Loucy (cell line): ENCODE data around the gene STAC.
A peak's percentile ranks its signal among the peaks of the same experiment; 100 is the strongest.

Experiments used
- H2AFZ ChIP-seq: fragments of 200-600 bp; sonication (generic); 2 replicates; pipeline ENCODE4 v1.6.0; 2016; ENCODE audit warnings: antibody characterized with exemption, mild to moderate bottlenecking, low read length, moderate library complexity
- H3F3A ChIP-seq: fragments of 200-600 bp; 2 replicates; pipeline ENCODE4 v1.6.0; 2016; ENCODE audit warnings: antibody characterized with exemption, low read depth, mild to moderate bottlenecking
- H3K27me3 ChIP-seq: fragments of 200-600 bp; sonication (generic); 2 replicates; pipeline ENCODE4 v1.6.1; 2014; ENCODE audit warnings: low read length, mild to moderate bottlenecking; ENCODE audit not compliant: insufficient read depth, poor library complexity, severe bottlenecking
- H3K36me3 ChIP-seq: fragments of 200-600 bp; sonication (generic); 2 replicates; pipeline ENCODE4 v1.6.1; 2016; ENCODE audit warnings: low read length; ENCODE audit not compliant: insufficient read depth
- H3K4me1 ChIP-seq: fragments of 200-600 bp; sonication (generic); 2 replicates; pipeline ENCODE4 v1.5.1; 2014; ENCODE audit warnings: low read length, mild to moderate bottlenecking; ENCODE audit not compliant: insufficient read depth, poor library complexity, severe bottlenecking
- H3K4me2 ChIP-seq: fragments of 200-600 bp; sonication (generic); 2 replicates; pipeline ENCODE4 v1.6.0; 2014; ENCODE audit warnings: antibody characterized with exemption, low read length, low read depth, mild to moderate bottlenecking; ENCODE audit not compliant: poor library complexity, severe bottlenecking
- H3K4me3 ChIP-seq: fragments of 200-600 bp; sonication (generic); 2 replicates; pipeline ENCODE4 v1.5.1; 2014; ENCODE audit warnings: low read length, mild to moderate bottlenecking, mixed read lengths; ENCODE audit not compliant: poor library complexity, severe bottlenecking
- H3K79me2 ChIP-seq: fragments of 200-600 bp; sonication (generic); 2 replicates; pipeline ENCODE4 v1.6.1; 2014; ENCODE audit warnings: low read length; ENCODE audit not compliant: insufficient read depth
- H3K9ac ChIP-seq: fragments of 200-600 bp; sonication (generic); 2 replicates; pipeline ENCODE4 v1.6.0; 2014; ENCODE audit warnings: mild to moderate bottlenecking, low read depth, low read length, moderate library complexity; ENCODE audit not compliant: poor library complexity, severe bottlenecking
- H3K9me2 ChIP-seq: fragments of 200-600 bp; sonication (generic); replicated peaks from 2 replicates; pipeline ENCODE4 v1.6.1; 2016; ENCODE audit warnings: low read depth, low read length, mixed read lengths
- H3K9me3 ChIP-seq: fragments of 200-600 bp; sonication (generic); 2 replicates; pipeline ENCODE4 v1.6.1; 2014; ENCODE audit warnings: mild to moderate bottlenecking, antibody characterized with exemption, low read length, low read depth; ENCODE audit not compliant: insufficient read depth
- H4K20me1 ChIP-seq: fragments of 200-600 bp; sonication (generic); 2 replicates; pipeline ENCODE4 v1.6.0; 2014; ENCODE audit warnings: antibody characterized with exemption, low read length, mild to moderate bottlenecking; ENCODE audit not compliant: insufficient read depth, poor library complexity, severe bottlenecking
- EZH2phosphoT487 ChIP-seq: fragments of 200-600 bp; IDR thresholded peaks from 2 replicates; pipeline ENCODE4 v1.6.1; 2018; ENCODE audit warnings: antibody characterized with exemption, mild to moderate bottlenecking, moderate library complexity, borderline replicate concordance
- TF ChIP-seq, protein P1 (sequence below): fragments of 200-600 bp; sonication (generic); conservative IDR thresholded peaks from 2 replicates; pipeline ENCODE4 v1.5.1; 2014; ENCODE audit warnings: mild to moderate bottlenecking, antibody characterized with exemption, low read length

Gene STAC

DNA sequence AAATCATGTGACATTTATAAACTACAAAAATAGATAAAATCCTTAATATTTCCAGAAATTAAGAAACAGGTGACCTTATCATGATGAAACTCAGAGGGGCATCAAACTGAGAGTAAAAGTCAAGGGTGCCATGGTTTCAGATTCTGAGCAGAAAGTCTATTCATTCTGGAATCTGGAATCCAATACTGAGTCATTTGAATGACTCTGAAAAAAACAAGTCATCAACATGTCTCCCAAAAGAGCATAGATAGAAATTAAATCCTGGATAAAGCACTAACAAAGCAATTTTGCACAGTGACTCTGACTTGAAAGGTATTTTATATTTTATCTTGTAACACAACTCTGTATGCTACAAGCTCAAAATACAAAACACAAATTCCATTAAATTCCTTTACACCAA, 23.4 kb downstream of the STAC start:
- no peak overlapping the region for H3K4me2 ChIP-seq
- H3K27me3 ChIP-seq: no peaks in the 10 kb centered on the region
- H2AFZ ChIP-seq: no peak overlapping the region
- TF ChIP-seq EZH2phosphoT487: no peak
- TF ChIP-seq, protein P1, sequence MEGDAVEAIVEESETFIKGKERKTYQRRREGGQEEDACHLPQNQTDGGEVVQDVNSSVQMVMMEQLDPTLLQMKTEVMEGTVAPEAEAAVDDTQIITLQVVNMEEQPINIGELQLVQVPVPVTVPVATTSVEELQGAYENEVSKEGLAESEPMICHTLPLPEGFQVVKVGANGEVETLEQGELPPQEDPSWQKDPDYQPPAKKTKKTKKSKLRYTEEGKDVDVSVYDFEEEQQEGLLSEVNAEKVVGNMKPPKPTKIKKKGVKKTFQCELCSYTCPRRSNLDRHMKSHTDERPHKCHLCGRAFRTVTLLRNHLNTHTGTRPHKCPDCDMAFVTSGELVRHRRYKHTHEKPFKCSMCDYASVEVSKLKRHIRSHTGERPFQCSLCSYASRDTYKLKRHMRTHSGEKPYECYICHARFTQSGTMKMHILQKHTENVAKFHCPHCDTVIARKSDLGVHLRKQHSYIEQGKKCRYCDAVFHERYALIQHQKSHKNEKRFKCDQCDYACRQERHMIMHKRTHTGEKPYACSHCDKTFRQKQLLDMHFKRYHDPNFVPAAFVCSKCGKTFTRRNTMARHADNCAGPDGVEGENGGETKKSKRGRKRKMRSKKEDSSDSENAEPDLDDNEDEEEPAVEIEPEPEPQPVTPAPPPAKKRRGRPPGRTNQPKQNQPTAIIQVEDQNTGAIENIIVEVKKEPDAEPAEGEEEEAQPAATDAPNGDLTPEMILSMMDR: no peak
- H3K79me2 ChIP-seq: no peaks in the 10 kb centered on the region
- H3K4me3 ChIP-seq: no peak overlapping the region
- H3F3A ChIP-seq: no peaks in the 10 kb centered on the region
- H3K36me3 ChIP-seq: no peaks in the 10 kb centered on the region
- H3K9me2 ChIP-seq: no peaks in the 10 kb centered on the region
- H4K20me1 ChIP-seq: no peaks in the 10 kb centered on the region
- H3K9ac ChIP-seq: no peak overlapping the region
- H3K9me3 ChIP-seq: no peaks in the 10 kb centered on the region
- H3K4me1 ChIP-seq: no peaks in the 10 kb centered on the region

DNA sequence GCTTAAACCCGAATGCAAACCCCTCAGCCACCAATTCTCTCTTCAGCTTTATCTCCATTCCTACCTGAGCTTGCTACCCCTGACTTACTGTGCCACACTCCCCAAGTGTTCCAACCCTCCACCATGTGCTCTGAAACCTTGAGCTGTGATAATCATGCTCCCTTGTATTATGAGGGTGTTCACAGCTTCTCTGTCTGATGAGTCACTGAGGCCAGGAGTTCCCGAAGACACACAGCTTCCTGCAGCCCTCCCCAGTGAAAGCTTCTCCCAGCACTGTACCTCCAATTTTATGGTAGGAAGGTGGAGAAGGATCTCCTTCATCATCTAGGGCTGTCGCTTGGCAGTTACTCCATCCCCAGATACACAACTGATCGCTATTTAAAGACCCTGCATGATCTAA, 24.9 kb downstream of the STAC start:
- Histone ChIP-seq H2AFZ (no peak overlapping the region), H3K9me3 (no peaks in the 10 kb centered on the region), H3K4me3 (no peak overlapping the region), H3F3A (no peaks in the 10 kb centered on the region), H3K36me3 (no peaks in the 10 kb centered on the region), H3K4me1 (no peaks in the 10 kb centered on the region), H3K79me2 (no peaks in the 10 kb centered on the region), H4K20me1 (no peaks in the 10 kb centered on the region), H3K27me3 (no peaks in the 10 kb centered on the region), H3K9me2 (no peaks in the 10 kb centered on the region), H3K4me2 (no peak overlapping the region), H3K9ac (no peak overlapping the region)
- TF ChIP-seq EZH2phosphoT487: no peak

- H3K9me3 ChIP-seq: no peaks in the 10 kb centered on the region
- no peaks in the 10 kb centered on the region for H3F3A ChIP-seq
- H3K4me1 ChIP-seq: no peaks in the 10 kb centered on the region
- H3K79me2 ChIP-seq: no peaks in the 10 kb centered on the region
- H2AFZ ChIP-seq: no peak overlapping the region
- TF ChIP-seq, protein P1: peak; percentile 70
- no peak for TF ChIP-seq EZH2phosphoT487
- no peak overlapping the region for H3K4me2 ChIP-seq
- no peak overlapping the region for H3K4me3 ChIP-seq
- H4K20me1 ChIP-seq: no peaks in the 10 kb centered on the region
- no peaks in the 10 kb centered on the region for H3K27me3 ChIP-seq
- no peak overlapping the region for H3K9ac ChIP-seq
- H3K9me2 ChIP-seq: no peaks in the 10 kb centered on the region
- no peaks in the 10 kb centered on the region for H3K36me3 ChIP-seq
Measured at GRCh38 chr3:36408146-36408545, 27.8 kb downstream of the STAC start.

DNA sequence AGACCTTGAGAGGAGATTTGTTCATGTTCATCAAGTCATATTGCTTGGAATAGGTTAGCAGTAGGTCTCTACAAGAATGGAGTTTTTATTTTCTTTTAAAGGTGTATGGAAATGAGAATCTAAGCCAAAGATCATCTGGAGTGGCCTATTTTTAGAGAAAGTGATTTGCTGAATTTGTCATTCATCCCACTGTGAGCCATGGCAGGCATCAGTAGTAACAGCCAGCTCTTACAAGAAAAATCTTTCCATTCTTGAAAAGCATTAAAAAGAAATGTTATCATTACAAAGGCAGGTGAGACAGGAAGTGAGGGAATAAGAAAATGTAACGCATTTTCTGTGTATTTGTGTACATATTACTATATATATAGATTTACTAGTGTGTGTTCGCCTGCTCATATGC, 29.6 kb downstream of the STAC start:
- H3K27me3 ChIP-seq: no peaks in the 10 kb centered on the region
- H3K9me3 ChIP-seq: no peaks in the 10 kb centered on the region
- H3K36me3 ChIP-seq: no peaks in the 10 kb centered on the region
- no peak overlapping the region for H2AFZ ChIP-seq
- H3K4me1 ChIP-seq: no peaks in the 10 kb centered on the region
- TF ChIP-seq EZH2phosphoT487: no peak
- TF ChIP-seq, protein P1: no peak
- no peaks in the 10 kb centered on the region for H3K79me2 ChIP-seq
- no peaks in the 10 kb centered on the region for H3F3A ChIP-seq
- H3K4me2 ChIP-seq: no peak overlapping the region
- no peak overlapping the region for H3K9ac ChIP-seq
- no peaks in the 10 kb centered on the region for H3K9me2 ChIP-seq
- no peak overlapping the region for H3K4me3 ChIP-seq
- no peaks in the 10 kb centered on the region for H4K20me1 ChIP-seq
